ENCODE results near the gene PDE4B. TPM values are rescaled to one million over a fixed set of nuclear protein-coding genes. Genes with fewer than 3 reads are reported as not detected.
"Not testable (repeated sequence)": the region's sequence is repeated elsewhere in the genome, so short reads cannot be mapped to it uniquely, and the experiment has no call there.

The PDE4B gene
- total RNA-seq, 2 donors from 2014 or later = 12.0 to 59.0 TPM

DNA sequence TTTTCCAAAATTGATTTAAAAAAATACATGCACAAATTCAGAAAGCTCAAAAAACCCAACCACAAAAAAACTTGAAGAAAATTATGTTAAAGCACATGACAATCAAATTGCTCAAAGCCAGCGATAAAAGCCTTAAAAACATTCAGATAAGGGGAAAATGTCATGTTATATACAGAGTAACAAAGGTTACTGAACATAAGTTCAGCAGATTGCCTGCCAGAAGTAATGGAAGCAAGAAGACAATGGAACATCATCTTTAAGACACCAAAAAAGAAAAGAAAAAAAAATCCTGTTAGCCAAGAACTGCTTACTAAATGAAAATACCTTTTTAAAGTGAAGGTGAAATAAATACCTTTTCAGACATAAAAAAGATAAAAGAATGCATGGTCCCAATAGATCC, 594.0 kb downstream of the PDE4B start:
- intact Hi-C loops (cut with DNase I) = no loop called here
- DNase-seq = no peak
- no peak for ATAC-seq

GRCh38 chr1:66388913-66389312, 596.2 kb downstream of the PDE4B start:
- peak in 1 of 2 donors; percentile 15 for ATAC-seq
- DNase-seq = no peak
- intact Hi-C loops (cut with DNase I) = no loop called here

DNA sequence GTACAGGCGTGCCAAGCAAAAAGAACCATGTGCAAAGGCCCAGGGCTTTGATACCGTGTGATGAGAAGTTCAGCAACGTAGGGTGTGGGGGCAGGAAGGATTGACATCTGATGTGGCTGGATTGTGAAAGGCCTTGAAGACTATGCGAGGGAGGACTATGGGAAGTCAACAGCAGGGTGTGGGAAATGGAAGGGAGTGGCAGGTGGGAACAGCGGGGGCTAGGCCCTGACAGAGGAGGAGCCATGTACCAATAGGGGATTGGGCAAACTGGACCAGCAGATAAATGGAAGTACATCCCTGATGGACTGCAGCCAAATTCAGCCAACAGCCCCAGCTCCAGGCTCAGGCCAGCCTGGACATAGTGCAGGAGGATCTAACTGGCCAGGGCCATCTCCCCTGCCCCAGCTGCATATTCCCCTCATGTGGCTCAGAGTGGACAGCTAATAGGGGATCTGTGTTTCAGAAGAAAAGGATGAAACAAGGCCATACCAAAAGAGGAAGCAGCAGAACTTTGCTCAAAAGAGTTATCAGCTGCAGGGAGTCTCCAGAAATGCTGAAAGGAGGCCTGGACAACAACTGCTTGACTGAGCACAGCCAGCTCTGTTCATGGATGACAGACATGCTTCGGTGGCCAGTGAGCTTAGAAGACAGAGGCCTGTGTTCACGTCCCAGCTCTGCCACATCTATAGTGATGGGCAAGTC, 601.0 kb downstream of the PDE4B start:
- DNase-seq (no peak), ATAC-seq (peak; percentile 16 to 21)
- intact Hi-C loops (cut with DNase I) = no loop called here

DNA sequence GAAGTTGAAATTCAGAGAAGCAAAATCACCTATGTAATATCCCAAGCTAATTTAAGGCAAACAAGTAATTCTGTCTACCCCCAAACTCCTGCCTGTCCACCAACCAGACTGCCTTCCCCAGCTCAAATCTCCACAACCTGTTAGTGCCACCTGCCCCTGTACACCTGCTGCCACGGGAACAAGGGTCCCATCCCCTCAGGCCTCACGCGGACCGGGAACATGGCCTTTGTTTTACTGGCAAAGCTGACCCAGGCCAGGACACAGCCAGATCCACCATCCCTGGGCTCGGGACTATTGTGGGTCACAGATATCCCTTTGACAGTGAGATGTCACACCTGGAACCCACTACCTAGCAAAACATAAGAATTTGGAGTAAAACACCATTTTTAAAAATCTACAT, 601.9 kb downstream of the PDE4B start:
- ATAC-seq (no peak), DNase-seq (no peak)
- intact Hi-C loops (cut with DNase I) = no loop called here

DNA sequence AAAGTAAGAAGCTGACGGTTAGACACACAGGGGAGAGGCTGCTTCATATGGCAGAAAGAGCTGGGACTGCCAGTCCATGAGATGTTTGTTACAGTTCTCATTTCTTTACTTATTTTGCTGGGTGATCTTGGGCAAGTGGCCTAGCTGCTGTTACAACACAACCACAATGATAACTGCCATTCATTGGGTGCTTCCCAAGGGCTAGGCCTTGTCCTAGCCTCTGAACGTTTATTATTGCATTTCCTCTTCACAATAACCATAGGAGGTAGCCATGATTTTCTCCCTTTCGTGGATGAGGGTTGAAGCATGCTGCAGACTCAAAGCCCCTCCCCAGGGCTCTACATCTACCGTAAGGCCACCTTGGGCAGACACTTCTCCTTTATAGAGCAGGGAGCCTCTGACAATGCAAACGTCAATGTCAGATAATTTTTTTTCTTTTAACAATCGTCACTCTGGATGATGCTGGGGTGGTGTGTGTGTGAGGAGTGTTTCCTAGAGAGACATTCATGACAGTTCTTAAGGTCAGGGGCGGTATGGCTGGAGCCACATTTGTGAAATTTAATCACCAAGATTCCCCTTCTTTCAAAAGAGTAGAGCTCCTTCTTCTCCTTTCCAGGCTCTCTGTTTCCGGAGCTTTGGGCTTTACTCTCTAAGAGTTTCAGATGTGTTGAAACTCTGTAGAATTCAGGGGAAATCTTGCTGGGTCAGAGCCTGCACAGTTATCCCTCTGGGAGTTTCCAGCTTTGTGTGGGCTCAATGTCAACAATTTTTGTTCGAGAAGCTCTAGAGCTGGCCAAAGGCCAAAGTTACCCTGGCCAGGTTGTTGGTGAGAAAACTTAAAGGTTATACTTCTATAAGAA, 602.7 kb downstream of the PDE4B start:
- DNase-seq (no peak), ATAC-seq (peak; percentile 72 to 79)
- intact Hi-C loops (cut with DNase I) = no loop called here

DNA sequence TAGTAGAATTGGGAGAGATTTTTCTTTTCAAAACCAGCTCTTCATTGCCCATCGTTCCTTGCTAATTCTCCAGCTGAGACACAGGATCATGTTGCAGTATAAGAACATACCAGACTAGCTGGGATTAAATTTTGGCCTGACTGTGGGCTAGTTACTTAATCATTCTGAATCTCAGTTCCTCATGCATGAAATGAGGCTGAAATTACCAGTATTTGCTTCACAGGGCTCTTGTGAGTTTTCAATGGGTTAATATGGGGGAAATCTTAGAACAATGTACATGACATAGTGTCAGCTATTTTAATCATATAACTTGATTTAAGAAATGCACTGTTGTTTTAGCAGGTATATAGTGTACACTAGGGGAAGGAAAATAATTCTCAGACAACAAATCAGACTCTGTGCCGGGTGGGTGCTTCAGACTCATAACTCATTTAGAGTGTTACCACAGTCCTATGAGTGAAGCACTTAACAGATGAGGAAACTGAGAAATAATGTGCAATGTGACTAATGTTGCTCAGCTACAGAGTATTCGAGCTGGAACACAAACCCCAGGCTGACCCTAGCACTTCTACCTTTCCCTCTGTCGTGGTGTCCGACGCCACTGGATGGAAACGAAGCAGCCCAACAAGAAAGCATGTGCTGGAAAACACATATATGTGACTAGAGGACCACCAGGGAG, 603.7 kb downstream of the PDE4B start:
- intact Hi-C loops (cut with DNase I) = no loop called here
- ATAC-seq (peak; percentile 15 to 53), DNase-seq (no peak)

DNA sequence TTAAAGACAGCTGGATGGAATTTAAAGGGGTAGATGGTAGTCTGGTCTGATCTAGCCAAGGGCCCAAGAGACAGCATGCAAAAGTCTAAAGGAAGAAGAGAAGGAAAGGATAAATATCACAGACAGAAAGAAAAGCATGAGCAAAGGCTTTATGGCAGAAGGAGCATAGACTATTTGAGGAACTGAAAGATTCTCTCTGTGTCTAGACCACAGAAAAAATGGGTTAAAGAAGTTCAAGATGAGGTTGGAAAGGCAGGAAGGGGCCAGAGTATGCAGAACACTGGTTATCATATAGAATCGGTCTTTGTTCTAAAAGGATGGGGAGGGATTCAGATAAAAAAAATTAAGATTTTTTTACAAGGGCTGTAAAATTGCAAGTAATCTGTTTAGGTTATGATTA, 604.5 kb downstream of the PDE4B start:
- no peak for ATAC-seq
- intact Hi-C loops (cut with DNase I) = no loop called here
- DNase-seq = no peak

- intact Hi-C loops (cut with DNase I) = no loop called here
These were observed 607.3 kb downstream of the PDE4B start for GRCh38 chr1:66399888-66400529.

DNA sequence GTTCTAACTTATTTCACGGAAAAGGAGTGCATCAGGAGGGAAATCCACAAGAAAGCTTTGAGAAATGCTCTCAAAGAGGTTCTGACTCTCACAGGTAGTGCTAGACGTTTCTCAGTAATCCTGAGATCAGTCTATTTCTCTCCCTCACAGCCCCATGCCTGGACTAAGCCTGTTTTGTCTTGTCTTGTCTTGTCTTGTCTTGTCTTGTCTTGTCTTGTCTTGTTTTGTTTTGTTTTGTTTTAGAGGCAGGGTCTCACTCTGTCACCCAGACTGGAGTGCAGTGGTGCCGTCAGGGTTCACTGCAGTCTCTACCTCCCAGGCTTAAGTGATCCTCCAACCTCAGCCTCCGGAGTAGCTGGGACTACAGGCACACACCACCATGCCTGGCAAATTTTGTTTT, 608.0 kb downstream of the PDE4B start:
- ATAC-seq = no peak
- DNase-seq = no peak
- intact Hi-C loops (cut with DNase I) = no loop called here

More at GRCh38 chr1:66399888-66400529, 607.3 kb downstream of the PDE4B start:
- DNase-seq = no peak
- ATAC-seq = no peak

DNA sequence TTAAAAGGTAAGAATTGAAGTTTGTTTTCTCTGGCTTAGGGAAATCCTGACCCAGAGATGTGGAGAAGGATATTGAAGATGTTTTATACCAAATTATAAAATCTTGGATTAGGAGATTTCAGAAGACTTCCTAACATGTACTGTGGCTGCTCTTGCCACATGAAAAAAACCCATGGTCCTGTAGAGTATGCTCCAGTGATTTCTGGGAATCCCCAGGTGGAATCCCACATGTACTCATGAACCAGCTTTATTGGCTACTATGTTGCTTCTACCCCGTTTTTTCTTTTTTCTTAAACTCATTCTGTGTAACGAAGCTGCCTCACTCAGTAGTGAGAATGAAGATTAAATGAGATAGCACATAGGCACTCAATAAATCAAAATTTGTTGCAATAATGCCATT, 608.5 kb downstream of the PDE4B start:
- intact Hi-C loops (cut with DNase I) = no loop called here
- ATAC-seq (no peak), DNase-seq (no peak)

- peak; percentile 89 to 96 for ATAC-seq
- intact Hi-C loops (cut with DNase I) = no loop called here
- peak; percentile 77 for DNase-seq
These were observed 609.5 kb downstream of the PDE4B start for GRCh38 chr1:66402194-66402593.

- ATAC-seq = peak; percentile 36 to 48
- intact Hi-C loops (cut with DNase I) = no loop called here
- no peak for DNase-seq
These were observed 610.5 kb downstream of the PDE4B start for GRCh38 chr1:66403007-66403731.

DNA sequence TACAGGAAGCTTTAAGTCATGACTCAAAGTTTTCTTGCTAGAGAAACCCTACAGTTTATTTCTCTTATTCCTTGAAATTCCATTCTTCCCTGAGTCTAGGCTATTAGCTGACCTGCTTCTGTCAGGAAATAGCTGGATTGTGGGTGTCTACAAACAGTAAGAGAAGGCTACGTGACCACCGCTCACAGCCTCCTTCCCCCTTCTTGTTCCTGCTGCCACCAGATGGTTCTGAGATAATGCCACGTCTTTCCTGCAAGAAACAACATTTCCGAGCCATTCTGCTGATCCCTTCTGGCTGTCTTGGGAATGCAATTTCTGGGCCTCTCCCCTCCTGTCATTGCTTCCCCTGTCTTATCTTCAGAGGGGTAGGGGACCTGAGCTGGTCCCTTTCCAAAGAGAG, 612.4 kb downstream of the PDE4B start:
- DNase-seq = no peak

GRCh38 chr1:66411449-66411848, 618.8 kb downstream of the PDE4B start:
- ATAC-seq; DNase-seq; intact Hi-C loops (cut with DNase I): not testable (repeated sequence)

More for the DNA sequence above, 612.4 kb downstream of the PDE4B start:
- ATAC-seq = no peak
- intact Hi-C loops (cut with DNase I) = no loop called here

GRCh38 chr1:66412704-66413103, 620.0 kb downstream of the PDE4B start:
- intact Hi-C loops (cut with DNase I) = no loop called here
- ATAC-seq (no peak), DNase-seq (no peak)

- DNase-seq (no peak), ATAC-seq (no peak)
- intact Hi-C loops (cut with DNase I) = no loop called here
These were observed 620.6 kb downstream of the PDE4B start for GRCh38 chr1:66413136-66413837.

DNA sequence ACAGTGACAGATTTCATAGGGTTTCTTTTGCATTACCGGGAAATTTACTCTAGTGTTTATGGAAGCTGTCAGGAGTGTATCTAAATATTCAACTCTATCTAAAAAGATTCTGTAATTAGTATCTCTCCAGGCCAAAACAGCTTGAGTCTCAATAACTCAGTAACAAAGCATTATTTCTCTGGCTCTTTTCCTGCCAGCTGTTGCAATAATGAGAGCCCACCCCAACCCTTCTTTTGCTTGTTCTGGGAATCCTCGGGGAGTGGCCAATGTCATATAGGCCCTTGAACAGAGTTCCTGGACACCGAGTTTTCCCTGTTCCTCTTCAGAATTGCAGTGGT, 621.1 kb downstream of the PDE4B start:
- ATAC-seq (no peak), DNase-seq (no peak)
- intact Hi-C loops (cut with DNase I) = no loop called here

DNA sequence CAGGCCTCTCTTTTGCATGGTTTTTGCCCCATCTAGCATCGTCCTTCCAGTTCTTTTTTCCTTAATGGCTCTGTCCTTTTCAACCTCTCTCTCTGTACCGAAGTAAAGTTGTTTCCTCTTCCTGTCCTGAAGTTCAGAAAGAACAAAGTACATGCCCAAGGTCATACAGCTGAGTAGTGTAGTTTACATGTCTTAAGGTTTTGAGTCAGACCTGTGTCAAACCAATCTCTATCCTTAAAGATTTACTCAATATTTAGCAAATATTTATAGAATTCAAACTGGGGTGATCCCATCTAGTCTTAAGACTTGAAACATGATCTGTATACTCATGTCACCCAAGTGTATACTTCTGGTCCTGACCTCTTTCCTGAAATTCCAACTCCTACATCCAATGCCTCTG, 622.6 kb downstream of the PDE4B start:
- no peak for DNase-seq
- no peak for ATAC-seq
- intact Hi-C loops (cut with DNase I) = no loop called here
